ENCODE results near the gene CAMK2A.

DNA sequence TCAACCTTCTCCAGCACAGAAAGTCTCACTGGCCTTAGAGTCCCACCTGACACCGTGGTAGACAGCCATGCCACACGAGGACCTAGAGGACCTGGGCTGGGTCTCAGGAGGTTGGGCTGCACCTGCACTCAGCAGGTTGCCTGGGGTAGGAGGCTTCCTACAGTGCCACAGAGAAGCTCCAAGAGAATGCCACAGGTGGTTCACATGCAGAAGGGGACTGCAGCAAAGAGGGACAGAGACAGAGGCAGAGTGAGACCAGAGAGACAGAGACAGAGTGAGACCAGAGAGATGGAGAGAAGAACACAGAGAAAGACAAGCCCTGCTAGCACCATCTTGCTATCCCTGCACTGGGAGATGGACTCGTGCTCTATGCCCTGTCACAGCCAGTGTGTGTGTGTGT lies 5.7 kb downstream of the CAMK2A start:
- no peak for TF ChIP-seq POLR2AphosphoS5 (IDR thresholded peaks at IDR 0.05; ENCODE audit: insufficient read depth, low read depth, low read length)
- TF ChIP-seq, protein P1, sequence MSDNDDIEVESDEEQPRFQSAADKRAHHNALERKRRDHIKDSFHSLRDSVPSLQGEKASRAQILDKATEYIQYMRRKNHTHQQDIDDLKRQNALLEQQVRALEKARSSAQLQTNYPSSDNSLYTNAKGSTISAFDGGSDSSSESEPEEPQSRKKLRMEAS (IDR thresholded peaks at IDR 0.05; ENCODE audit: insufficient read depth, insufficient read length), result no peak

Measured in endothelial cell of umbilical vein (primary cell).